G401 (cell line): ENCODE results near the gene CDC42EP4. TPM values are rescaled to one million over a fixed set of nuclear protein-coding genes. Genes with fewer than 3 reads are reported as not detected.
A peak's percentile ranks its signal among the peaks of the same experiment; 100 is the strongest.
"Not testable (repeated sequence)": the region's sequence is repeated elsewhere in the genome, so short reads cannot be mapped to it uniquely, and the experiment has no call there.

Experiments
- DNase-seq: peaks from one replicate; pipeline ENCODE4 v3.0.0-alpha.2; 2015; ENCODE audit warnings: low spot score
- in situ Hi-C: cut with HindIII; loops from 2 replicates; pipeline ENCODE4 v1.10.0; 2016; ENCODE audit warnings: low sequenced_read_pairs, mixed read lengths
- total RNA-seq: library from RNA; depleted of rRNA; stranded (reverse); fragments of >200 nt; shearing (Covaris generic); gene quantifications from 2 replicates; pipeline ENCODE4 v1.2.3, GENCODE V29; 2014

The CDC42EP4 gene
- total RNA-seq, 1 experiment from 2014 or later = 66.1 TPM

DNA sequence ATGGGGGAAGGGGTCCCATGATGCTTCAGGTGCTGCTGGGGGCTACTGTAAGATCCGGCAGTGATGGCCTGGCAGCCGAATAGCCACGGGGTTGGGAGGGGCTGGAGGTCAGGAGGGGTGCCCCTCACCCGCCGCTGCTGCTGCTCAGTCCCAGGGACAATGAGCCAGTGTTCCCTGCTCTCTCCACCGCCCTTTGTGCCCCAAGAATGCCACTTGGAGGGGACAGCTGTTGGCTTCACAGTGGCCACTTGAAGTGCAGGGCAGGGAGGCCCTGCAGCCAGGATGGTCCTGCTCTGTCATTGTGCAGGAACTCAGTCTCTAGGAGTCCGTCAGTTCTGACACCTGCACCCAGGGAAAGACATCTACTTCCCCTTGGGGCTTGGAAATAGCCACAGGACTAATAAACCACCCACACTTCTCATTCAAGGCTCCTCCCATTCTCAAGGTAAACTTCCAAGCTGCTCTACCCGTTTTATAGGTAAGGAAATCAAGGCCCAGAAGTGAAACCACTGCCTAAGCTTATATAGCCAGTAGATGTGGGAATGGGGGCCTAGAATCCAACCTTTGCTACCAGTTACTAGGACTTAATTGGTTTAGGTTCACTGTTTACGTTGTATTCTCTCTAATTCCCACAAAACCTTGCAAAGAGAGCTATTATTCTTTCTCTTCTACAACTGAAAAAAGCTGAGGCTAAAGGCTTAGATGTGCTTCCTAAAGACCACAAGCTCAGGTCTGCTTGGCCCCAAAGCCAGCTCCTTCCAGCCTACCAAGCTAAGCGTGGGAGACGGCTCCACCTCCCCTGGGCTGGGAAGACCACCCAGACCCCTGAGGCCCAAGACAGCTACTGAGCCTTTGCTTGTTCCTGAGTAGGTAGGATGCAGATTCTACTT, 43.9 kb downstream of the CDC42EP4 start:
- no peak for DNase-seq
- in situ Hi-C loops = no loop called here

DNA sequence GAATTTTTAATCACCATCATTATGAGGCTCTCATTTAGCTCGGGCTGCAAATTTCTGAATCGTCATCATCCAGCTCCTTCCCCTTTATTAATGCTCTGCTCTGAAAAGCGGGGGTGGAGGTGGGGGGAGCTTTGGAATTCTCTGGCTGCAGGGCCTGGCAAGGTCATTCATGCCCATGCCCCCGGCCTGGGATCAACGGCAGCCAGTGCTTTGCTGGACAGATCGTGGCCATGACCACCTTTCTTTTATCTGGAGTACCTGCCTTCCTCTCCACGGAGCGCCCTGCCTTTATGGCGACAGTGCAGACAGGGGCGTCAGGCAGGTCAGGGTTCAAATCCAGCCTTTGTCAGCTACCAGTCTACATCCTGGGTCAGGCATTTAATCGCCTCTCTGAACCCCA, 45.0 kb downstream of the CDC42EP4 start:
- in situ Hi-C loops = no loop called here
- DNase-seq = no peak

DNA sequence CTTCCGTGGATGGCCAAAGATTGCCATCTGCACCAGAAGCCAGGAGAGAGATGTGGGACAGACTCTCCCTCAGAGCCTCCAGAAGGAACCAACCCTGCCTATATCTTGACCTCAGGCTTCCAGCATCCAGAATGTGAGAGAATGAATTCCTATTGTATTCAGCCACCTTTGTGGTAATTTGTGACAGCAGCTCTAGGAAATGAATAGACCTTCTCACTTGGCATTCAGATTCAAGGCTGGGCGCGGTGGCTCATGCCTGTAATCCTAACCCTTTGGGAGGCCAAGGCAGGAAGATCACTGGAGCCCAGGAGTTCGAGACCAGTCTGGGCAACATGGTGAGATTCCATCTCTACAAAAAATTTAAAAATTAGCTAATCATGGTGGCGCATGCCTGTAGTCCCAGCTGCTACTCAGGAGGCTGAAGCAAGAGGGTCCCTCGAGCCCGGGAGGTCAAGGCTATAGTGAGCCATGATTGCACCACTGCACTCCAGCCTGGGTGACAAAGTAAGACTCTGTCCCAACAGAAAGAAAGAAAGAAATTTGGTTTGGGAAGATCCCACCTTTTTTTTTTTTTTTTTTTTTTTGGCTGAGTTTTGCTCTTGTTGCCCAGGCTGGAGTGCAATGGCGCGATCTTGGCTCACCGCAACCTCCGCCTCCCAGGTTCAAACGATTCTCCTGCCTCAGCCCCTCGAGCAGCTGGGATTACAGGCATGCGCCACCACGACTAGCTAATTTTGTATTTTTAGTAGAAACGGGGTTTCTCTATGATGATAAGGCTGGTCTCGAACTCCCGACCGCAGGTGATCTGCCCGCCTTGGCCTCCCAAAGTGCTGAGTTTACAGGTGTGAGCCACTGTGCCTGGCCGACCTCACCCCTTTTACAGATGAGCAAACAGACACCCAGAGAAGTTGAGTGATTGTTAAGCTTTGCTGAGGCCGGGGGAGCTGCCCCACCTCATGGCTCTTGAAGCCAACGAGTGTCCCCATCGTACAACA, 45.9 kb downstream of the CDC42EP4 start:
- no peak for DNase-seq
- in situ Hi-C loops = no loop called here

DNA sequence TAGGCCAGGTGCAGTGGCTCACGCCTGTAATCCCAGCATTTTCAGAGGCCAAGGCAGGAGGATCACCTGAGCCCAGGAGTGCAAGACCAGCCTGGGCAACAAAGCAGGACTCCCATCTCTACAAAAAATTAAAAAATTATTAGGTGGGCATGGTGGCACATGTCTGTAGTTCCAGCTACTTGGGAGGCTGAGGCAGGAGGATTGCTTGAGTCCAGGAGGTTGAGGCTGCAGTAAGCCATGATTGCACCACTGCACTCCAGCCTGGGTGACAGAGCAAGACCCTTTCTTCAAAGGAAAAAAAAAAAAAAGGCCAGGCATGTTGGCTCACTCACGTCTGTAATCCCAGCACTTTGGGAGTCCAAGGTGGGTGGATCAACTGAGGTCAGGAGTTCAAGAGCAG, 47.4 kb downstream of the CDC42EP4 start:
- in situ Hi-C loops, DNase-seq: not testable (repeated sequence)

DNA sequence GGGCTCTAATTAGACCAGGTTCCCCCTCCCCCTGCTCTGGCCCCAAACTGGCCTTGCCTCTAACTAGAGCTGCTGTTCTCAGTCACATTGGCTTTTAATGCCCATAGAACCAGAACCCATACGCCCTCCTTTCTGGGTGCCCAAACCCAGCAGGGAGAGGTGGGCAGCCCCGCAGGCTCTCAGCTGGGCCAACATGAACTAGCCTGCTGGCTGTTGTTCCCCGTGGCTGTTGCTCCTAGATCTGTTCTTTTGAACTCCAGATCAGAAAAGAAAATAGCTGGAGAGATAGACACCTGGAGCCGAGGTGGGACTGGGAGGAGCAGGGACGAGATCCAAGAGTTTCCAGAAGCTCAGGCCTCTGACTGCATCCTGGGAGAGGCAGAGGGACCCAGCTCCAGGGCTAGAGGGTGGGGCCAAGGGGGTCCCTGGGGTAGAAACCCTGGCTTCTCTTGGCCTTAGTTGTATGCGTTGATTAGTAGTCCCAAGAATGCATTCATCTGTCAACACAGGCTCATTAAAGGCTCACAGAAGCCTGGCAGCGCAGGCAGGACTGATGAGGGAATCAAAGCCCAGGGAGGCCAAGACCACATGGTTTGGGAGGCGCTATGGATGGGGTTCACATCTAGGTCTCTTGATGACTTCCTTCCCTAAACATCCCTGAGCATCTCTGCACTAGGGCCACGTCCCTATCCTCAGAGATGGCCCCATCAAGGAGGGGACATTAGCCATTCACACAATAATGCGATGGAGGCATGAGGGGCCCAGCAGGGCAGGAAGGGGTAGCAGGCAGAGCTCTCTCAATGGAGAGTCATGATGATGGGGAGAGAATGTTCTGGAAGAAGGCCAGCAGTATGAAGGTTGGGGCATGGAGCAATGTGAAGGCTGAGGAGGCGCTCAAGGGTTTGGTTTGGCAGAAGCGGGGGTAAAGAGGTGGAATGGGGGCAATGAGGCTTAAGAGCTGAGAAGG, 48.8 kb downstream of the CDC42EP4 start:
- DNase-seq = peak; percentile 74
- in situ Hi-C loops = no loop called here

DNA sequence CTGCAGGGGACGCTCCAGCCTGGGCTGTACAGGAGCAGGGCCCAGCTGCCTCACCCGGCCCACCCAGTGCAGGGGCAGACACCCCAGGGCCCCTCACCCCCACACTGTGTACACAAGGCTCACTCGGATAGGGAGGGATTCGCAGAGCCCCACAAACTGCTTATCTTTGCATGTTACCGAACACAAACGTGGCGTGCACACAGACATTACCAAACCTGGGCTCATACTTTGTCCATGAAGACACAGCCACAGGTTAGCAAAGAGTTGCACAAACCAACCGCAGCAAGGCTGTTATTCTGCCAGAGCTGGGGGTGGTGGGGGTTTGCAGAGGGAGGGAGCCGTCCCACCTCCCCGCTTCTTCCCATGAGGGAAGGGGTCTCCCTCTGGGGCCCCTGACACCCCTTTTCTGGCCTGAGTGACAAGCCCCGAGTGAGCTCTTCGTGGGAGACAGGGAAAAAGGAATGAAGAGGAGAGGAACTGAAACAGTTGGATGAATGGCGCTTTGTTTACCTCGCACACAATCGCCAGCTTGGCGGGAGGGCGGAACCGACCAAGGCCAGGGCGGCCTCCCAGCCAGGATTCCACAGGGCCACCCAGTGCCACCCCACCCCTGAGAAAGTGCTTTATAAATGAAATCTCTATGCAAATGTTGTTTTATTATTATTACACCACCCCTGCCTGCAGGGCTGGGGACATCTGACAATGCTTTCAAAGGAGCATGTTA, 49.7 kb downstream of the CDC42EP4 start:
- in situ Hi-C loops = no loop called here
- peak; percentile 41 for DNase-seq

DNA sequence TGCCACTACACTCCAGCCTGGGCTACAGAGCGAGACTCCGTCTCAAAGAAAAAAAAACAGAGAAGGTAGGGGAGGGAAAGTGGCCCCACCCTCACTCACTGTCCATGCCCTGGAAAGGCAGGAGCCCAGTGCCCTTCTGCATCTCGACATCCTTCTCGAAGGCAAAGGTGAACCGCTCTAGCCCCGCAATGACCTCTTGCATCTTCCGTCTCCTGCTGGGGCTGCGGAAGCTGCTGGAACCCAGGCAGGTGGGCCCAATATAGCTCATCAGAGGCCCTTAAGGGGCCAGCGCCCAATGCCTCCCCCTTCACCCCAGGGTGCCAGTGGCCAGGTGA, 50.2 kb downstream of the CDC42EP4 start, which contains the start of gene CPSF4L:
Gene CPSF4L, minus strand, starts transcription at position 264 of the 335 bp plus-strand sequence. Its CDS starts 62 bp downstream, at position 202.
- no peak for DNase-seq
- in situ Hi-C loops = no loop called here

DNA sequence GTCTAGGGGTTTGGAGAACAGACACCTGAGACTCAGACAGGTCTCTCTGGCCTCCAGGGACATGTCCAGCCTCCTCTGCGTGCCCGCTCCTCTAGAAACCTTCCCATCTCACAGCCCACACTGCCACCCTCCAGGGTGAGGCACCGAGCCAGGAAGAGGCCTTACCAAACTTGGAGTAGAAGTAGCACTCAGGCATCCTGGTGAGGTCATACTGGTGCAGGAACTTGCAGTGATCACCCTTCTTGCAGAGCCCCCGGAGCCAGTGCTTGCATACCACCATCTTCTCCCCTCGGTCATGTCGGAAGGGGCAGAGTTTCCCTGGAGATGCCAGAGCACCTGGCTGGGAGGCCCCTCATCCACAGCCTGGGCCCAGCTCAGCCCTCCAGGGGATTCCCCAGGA, 54.3 kb downstream of the CDC42EP4 start:
- in situ Hi-C loops = no loop called here
- no peak for DNase-seq

DNA sequence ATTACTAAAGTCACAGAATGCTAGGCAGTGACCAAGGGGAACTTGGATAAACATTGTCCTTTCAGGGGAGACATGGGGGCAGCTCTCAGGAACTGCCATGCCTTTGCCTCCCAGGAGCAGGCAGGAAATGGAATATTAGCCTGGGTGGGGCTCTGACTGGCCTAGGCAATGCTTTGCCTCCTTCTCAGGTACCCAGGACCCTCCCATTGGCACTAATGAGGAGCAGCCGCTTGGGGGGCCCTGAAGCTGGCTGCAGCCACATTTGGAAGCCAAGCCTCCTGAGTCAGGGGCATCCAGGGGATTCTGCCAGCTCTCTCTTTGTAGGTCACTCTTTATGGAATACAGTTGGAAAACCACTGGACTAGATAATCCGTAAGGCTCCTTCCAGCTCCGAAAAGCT, 55.6 kb downstream of the CDC42EP4 start:
- peak; percentile 28 for DNase-seq
- in situ Hi-C loops = no loop called here

DNA sequence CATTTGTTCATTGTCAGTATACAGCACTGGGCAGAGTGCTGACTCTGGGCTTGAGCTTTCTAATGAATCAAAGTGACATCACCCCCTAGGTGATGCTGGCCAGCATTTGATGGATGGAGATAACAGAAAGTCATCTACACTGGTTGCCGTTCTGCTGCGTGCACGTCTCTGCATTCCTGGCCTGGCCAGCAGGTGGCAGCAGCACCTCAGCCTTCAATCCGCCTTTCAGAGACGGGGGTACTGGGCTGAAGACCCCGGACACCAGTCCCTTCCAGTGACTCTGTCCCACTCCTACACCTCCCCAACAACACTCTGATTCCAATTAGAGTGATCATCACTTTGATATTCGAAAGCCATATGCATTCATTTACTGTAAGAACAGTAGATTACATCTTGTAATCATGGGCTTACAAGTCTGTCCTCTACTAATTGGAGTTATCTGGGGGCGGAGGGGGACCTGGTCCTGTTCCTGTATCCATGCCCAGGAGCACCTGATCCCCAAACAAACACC, 56.1 kb downstream of the CDC42EP4 start:
- in situ Hi-C loops = no loop called here

DNA sequence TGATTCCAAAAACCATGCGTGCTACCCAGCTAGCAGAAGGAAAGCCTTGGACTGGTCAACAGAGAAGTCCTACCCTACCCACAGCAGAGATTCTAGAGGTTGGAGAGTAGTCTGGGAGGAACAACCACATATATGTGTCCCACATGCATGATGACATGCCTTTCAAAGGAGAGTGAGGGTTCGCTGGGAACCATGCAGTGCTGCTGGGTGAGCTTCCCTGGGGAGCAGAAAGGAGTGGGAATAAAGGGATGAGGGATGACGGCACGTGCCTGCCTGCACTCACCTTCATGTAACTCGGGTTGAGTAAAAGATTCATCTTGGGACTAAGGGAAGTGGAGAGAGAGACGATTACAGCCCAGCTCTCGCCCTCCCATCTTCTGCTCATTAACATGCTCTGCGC, 59.9 kb downstream of the CDC42EP4 start:
- in situ Hi-C loops = loop anchor here (5.0 kb wide), 1 partner anchor 95 kb away; no protein-coding TSS in a partner anchor
- DNase-seq = no peak

More for the DNA sequence above, 56.1 kb downstream of the CDC42EP4 start:
- peak; percentile 79 for DNase-seq

DNA sequence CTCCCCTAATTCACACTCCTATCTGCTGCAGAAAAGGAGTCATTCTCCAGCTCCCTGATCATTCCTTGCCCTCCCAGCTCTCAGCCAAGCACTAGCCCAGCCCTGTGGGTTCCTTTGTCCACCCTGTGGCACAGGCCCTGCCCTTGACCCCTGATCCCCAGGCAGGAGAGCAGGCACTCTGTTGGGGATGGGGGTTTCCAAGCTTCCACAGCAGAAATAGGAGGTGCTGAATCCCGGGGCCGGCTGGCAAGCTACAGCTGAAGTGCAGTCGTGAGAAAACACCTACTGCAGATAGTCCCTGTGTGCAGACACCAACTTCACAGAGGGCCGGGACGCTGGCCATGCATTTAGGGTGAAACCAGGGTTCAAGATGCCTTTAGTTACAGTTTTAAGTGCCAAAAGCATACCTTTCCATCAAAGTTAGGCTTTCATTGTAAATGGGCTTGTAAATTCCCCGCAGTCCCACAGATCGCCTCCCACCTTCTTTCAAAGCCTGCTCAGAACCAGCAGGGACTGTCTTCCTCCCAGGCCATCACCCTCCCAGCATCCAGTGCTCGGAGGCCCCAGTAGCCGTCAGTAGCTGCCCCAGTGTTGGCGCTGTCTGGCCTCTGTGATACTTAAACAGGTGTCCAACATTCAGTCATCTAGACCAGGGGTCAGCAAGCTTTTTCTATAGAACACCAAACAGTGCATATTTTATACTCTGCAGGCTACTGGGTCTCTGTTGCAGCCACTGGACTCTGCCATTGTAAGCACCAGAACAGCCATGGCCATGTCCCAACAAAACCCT, 60.8 kb downstream of the CDC42EP4 start:
- in situ Hi-C loops = loop anchor here (5.0 kb wide), 1 partner anchor 96 kb away; no protein-coding TSS in a partner anchor
- DNase-seq = no peak

DNA sequence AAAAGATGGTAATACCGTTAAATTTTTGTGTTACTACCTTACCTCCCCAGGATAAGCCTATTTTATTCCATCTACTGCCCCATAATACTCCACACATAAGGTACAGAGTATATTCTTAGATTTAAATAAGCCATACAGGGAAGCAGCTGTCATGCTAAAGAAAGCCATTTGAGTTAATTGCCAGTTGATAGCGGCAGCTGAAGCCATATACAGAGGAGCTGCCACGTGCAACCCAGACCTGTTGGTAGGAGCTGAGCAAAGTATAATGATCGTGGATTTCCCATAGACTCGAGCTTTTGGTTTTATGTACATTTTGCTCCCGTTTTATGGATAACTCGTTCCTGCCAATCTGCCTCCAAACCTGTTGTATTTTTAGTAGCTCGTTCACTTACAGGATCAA, 62.1 kb downstream of the CDC42EP4 start:
- in situ Hi-C loops = loop anchor here (5.0 kb wide), 1 partner anchor 98 kb away; no protein-coding TSS in a partner anchor

DNA sequence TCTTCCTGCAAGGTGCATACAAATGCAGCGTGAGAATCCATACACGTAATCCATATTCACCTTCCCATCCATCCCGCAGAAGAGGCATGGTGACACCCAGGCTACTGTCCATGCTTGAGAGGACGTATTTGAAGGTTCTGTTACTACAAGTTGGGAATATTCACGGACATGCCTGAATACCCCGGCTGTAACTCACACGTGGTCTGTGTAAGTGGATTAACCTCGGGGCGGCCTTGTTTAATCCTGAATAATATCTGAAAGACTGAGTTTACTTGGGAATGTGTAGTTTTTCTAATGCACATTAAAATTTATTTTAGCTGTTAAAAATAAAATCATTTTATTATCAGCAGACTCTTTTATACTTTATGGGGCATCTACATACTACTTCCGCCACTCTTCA, 63.3 kb downstream of the CDC42EP4 start:
- in situ Hi-C loops = no loop called here
- DNase-seq = no peak

More for the DNA sequence above, 62.1 kb downstream of the CDC42EP4 start:
- no peak for DNase-seq

DNA sequence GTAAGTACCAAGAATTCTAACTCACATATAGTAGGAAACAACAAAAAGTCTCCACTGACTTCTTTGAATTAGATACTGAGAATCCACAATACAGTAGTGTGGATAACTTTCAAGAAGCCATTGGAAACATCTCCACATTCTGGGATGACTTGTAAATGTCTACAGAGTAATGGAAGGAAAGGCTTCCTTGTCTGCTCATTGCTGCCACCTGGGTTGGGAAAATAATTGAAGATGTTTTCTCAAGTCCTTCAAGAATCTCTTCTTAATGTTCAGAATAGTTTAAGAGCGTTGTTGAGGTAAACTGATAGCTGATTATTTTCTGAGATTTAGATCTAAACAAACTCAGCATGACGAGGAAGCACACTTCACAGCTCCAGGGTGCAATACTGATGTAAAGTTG, 64.1 kb downstream of the CDC42EP4 start:
- no peak for DNase-seq
- in situ Hi-C loops = no loop called here

DNA sequence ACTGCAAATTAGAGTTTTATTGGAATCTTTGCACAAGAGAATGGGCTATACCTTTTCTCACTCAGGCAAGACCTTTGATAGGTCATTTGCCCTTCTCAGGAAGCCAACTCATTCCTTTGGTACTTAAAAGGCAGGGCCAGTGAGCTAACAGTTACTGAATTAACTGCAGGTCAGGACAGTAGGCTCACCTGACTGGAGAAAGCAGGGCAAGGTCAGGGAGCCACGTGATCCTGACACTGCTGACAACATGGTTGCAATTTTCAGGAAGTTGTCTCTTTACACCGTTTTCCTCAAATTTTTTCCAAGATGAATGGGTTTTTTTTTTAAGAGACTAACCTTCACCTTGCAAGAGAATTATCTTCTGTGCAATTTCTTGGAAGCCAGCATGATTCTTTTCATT, 71.2 kb downstream of the CDC42EP4 start:
- no peak for DNase-seq
- in situ Hi-C loops = no loop called here

DNA sequence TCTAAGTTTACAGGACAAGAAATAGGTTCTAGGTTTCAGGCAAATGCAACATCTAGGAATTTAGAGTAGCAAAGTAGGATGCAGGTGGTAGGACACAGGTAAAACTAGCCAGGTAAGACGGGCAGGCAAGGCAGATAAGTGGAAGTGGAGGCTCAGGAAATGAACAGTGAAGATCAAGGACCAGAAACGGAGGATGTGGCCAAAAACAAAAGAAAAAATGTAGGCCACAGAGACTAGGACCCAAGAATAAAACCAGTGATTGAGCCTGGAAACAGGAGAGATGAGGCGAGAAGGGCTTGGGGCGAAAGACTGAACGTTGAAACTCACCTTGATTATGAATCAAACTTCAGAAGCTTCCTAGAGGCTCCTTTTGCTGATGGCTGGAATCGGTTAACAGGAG, 74.1 kb downstream of the CDC42EP4 start:
- in situ Hi-C loops = no loop called here
- no peak for DNase-seq
